ENCODE results near the gene PPP2R3A. TPM values are rescaled to one million over a fixed set of nuclear protein-coding genes. Genes with fewer than 3 reads are reported as not detected.

The PPP2R3A gene
- total and polyA plus RNA-seq, 5 experiments from 2014 or later, result 0.35 to 1.1 (median 0.56) TPM

DNA sequence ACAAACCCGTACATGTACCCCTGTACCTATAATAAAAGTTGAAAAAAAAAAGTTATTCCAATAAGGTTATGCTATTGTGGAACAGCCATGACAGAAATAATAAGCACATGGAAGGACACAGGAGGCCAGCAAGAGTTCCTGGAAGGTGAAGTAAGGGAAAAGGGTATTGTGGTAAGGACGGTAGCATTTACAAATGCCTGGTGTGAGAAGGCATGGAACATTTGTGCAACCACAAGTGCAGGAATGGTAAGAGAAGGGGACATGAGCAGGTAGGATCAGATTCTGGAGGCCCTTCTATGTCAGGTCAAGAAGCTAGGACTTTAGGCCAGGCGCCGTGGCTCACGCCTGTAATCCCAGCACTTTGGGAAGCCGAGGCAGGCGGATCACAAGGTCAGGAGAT is 82.5 kb downstream of the PPP2R3A start:
- Mint-ChIP-seq H3K4me1 (peaks cover 0 to 5% (median 2%) of the 10 kb centered on the region in 4 donors), H3K27me3 (peaks cover 7 to 11% (median 10%) of the 10 kb centered on the region in 5 donors), H3K36me3 (peaks cover 0 to 2% (median 0%) of the 10 kb centered on the region in 3 donors), H3K9me3 (no peaks in the 10 kb centered on the region), H3K27ac (no peak overlapping the region), H3K4me3 (no peak overlapping the region)
- ATAC-seq, result no peak
- POLR2A ChIA-PET, result no interaction called here
- no peak for DNase-seq

DNA sequence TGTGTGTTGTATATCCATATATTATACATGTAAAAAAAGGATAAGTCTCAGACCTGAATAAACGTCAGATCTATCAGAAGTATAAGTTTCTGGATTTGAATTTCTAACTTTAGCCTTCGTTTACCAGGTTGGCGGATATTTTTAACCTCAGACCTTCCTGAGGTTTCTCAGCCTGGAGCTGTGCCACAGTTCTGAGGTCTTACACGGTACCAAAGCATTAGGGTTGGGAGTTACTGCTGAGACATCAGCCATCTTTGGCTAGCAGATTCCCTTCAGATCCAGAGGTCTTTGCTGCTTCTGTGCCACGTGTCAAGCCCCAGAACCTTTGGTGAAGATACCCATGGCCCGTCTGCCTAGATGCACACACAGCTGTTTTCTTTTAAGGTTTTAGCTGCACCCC is 84.7 kb downstream of the PPP2R3A start:
- Mint-ChIP-seq H3K9me3 (no peaks in the 10 kb centered on the region), H3K36me3 (peaks cover 2 to 4% (median 2%) of the 10 kb centered on the region in 3 donors), H3K4me1 (peaks cover 0 to 5% (median 2%) of the 10 kb centered on the region in 4 donors), H3K27me3 (peaks cover 5 to 16% (median 7%) of the 10 kb centered on the region in 5 donors), H3K4me3 (no peak overlapping the region), H3K27ac (no peak overlapping the region)
- POLR2A ChIA-PET, result no interaction called here
- ATAC-seq (no peak), DNase-seq (no peak)

DNA sequence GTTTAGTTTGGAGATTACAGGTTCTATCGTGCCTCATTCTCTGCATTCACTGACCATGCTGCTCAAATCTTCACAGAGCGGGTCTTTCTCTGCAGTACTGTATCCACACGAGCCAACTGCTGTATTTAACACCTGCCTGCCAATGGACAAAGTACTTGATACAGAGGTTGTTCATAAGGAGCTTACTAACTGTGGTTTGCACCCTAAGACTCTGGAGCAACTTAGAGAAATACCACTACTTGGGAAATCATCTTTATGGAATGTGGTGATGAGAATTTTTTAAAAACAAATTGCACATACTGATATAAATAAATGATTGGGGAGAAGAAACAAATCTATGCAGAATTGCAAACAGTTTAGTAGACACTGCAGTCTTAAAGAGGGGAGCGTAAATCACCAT is 90.0 kb downstream of the PPP2R3A start:
- H3K36me3 Mint-ChIP-seq, result peaks cover 0 to 20% (median 2%) of the 10 kb centered on the region in 3 donors
- peaks cover 0 to 12% (median 0%) of the 10 kb centered on the region in 9 donors for H3K9me3 Mint-ChIP-seq
- no peak for ATAC-seq
- no peak overlapping the region for H3K4me3 Mint-ChIP-seq
- peaks cover 10 to 33% (median 15%) of the 10 kb centered on the region in 5 donors for H3K27me3 Mint-ChIP-seq
- POLR2A ChIA-PET, result no interaction called here
- H3K4me1 Mint-ChIP-seq, result peaks cover 0 to 4% (median 1%) of the 10 kb centered on the region in 4 donors
- no peak overlapping the region for H3K27ac Mint-ChIP-seq
- no peak for DNase-seq

DNA sequence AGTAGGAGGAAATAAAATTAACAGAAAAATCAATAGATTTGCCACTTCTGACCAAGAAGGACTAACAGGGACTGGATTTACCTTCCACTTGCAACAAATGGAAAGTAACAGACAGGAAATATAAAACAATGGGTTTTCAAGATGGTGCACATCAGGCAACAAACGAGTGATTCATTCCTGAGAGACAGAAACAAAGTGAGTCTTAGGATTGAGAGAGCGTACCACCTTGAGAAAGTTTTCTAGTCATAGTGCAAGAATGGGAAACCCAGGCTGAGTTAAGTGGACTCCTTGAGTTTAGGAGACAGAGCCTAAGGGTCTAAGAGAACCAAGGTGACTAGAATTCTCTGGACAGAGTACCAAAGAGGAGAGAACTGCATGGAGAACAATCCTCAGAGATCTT is 101.7 kb downstream of the PPP2R3A start:
- DNase-seq (no peak), ATAC-seq (no peak)
- POLR2A ChIA-PET, result no interaction called here
- Mint-ChIP-seq H3K27ac (no peak overlapping the region), H3K36me3 (peaks cover 0 to under 1% (median 0%) of the 10 kb centered on the region in 3 donors), H3K4me3 (no peak overlapping the region), H3K4me1 (peaks cover 0 to 5% (median 4%) of the 10 kb centered on the region in 4 donors), H3K9me3 (peaks cover 0 to 9% (median under 1%) of the 10 kb centered on the region in 9 donors), H3K27me3 (peaks cover 0 to under 1% (median 0%) of the 10 kb centered on the region in 5 donors)

DNA sequence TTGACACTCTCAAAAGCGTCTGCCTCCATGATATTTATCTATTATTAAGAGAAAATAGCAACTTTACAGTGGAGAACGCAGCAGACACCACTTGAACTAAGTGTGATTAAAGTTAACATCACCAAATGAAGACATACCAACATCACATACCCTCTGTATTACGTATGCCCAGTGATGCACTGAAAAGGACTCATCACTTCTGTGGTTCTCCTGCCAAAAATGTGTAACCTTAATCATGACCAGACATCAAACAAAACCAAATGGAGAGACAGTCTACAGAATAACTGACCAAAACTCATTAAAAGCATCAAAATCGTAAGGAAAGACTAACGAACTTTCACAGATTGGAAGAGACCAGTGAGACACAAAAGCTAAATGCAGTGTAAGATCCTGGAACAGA is 103.2 kb downstream of the PPP2R3A start:
- POLR2A ChIA-PET, result no interaction called here
- peaks cover 0 to 1% (median 0%) of the 10 kb centered on the region in 9 donors for H3K9me3 Mint-ChIP-seq
- no peaks in the 10 kb centered on the region for H3K27me3 Mint-ChIP-seq
- no peak for ATAC-seq
- DNase-seq, result no peak
- no peak overlapping the region for H3K4me3 Mint-ChIP-seq
- H3K27ac Mint-ChIP-seq, result no peak overlapping the region
- no peaks in the 10 kb centered on the region for H3K36me3 Mint-ChIP-seq
- H3K4me1 Mint-ChIP-seq, result peaks cover 0 to 5% (median 4%) of the 10 kb centered on the region in 4 donors

DNA sequence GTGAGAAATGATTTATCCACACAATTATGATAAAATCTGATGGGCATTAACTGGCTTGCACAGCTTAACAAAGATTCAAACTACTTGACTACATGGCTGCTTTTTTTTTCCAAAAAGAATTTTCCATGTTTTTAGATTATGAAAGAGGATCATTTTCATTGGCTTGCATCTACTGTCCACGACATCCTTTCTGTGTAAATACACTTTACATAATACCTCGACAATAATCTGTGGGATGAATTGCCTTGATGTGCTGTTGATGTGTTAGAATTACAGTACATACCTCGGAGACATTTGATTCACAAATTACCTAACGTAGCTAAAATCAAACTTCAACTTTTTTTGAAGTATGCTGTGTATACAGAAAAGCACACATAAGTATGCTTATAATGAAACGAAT is 104.4 kb downstream of the PPP2R3A start:
- POLR2A ChIA-PET, result no interaction called here

DNA sequence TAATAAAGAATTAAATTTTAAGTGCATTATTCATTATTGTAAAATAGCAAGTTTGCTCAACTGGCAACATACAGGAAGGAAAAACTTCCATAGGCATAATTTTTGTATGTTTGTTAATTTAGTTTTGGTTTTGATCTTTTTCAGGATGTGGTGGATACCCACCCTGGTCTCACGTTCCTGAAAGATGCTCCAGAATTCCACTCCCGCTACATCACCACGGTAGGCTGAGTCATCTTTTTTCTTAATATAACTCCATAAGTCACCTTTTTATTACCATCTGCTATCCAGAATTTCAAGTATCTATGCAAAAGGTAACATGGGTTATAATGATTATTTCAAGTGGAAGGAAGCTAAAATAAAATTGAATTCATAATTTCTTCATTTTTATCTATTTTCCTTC is 104.8 kb downstream of the PPP2R3A start:
- ATAC-seq (no peak), DNase-seq (no peak)
- POLR2A ChIA-PET, result no interaction called here
- H3K4me3 Mint-ChIP-seq, result no peak overlapping the region
- H3K36me3 Mint-ChIP-seq, result no peaks in the 10 kb centered on the region
- no peaks in the 10 kb centered on the region for H3K9me3 Mint-ChIP-seq
- no peak overlapping the region for H3K27ac Mint-ChIP-seq
- H3K4me1 Mint-ChIP-seq, result peaks cover 0 to 6% (median 4%) of the 10 kb centered on the region in 4 donors
- no peaks in the 10 kb centered on the region for H3K27me3 Mint-ChIP-seq

More for the DNA sequence above, 104.4 kb downstream of the PPP2R3A start:
- H3K9me3 Mint-ChIP-seq, result no peaks in the 10 kb centered on the region
- no peaks in the 10 kb centered on the region for H3K36me3 Mint-ChIP-seq
- peaks cover 0 to 5% (median 4%) of the 10 kb centered on the region in 4 donors for H3K4me1 Mint-ChIP-seq
- H3K27ac Mint-ChIP-seq, result no peak overlapping the region
- DNase-seq (no peak), ATAC-seq (no peak)
- H3K27me3 Mint-ChIP-seq, result no peaks in the 10 kb centered on the region
- H3K4me3 Mint-ChIP-seq, result no peak overlapping the region

DNA sequence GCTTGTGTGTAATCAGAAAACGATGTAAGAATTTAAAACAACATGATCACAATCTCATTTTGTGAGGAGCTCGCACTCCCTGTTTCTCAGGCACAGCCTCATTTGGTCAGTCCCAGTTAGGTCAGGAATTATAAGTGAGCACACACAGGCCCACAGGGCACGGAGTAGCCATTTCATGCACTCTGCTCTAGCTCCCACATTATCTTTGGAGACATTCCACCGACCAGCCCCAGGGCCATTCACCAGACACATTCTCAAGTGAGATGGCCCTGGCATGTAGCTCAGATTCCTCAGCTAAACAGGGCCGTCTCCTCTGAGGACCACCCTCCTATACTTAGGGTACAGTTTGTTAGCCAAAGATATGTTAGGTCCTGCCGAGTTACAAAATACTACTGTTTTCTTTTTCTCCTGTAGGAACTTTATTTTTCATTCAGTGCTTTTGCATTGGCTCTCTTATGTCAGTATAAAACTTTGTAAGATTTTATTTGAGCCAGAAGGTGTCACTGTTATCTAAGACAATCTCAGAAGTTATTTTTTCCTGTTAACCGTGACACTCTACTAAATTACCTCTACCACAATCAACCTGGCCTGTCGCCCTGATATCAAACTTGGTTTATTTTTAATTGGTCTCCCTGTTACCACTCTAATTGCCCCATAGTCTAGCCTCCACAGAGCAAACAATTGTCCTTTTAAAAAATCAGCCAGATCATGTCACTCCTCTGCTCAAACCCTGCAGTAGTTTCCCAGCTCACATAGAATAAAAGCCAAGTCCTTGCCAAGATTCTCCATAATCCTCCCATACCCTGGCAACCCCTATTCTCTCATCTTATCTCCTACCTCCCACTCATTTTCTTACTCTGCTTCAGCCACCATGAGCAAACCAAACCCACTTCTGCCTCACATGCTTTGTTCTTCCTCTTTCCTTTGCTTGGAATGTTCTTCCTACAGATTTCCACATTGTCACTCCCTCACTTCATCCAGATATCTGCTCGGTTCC is 105.7 kb downstream of the PPP2R3A start:
- peak in 1 of 10 donors; percentile 9 for DNase-seq
- H3K27ac Mint-ChIP-seq, result peak overlapping the region in 1 of 10 donors; percentile 3
- no peak overlapping the region for H3K4me3 Mint-ChIP-seq
- no peak for ATAC-seq
- no peaks in the 10 kb centered on the region for H3K36me3 Mint-ChIP-seq
- H3K4me1 Mint-ChIP-seq, result peaks cover 0 to 7% (median 4%) of the 10 kb centered on the region in 4 donors
- H3K27me3 Mint-ChIP-seq, result no peaks in the 10 kb centered on the region
- no peaks in the 10 kb centered on the region for H3K9me3 Mint-ChIP-seq
- POLR2A ChIA-PET, result no interaction called here

DNA sequence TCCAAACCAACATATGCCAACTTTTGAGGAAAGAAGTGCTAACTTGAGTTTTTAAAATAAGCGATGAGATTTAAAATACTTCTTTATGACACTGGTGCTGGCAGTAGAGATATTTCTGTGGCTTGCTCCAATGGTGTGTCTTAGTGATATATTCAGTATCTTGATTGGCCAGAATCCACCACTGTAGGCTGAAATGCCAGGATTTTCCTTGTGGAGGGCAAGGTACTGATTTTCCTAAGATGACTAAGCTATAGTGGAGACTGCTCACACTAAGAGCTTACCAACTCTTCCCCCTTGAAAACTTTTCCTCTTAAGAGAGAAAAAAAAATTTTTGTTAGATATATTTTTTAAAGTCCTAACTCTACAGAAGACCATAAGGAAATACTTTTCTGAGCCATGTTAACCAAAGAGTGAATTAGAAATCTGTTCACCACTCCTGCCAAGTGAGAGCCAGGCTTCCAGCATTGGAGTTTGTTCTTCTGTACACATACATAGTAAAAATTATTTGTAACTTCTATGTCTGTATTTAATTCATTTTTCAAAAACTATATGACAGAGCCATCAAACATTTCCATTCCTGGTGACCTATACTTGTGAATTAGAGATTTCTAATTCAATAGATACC is 109.1 kb downstream of the PPP2R3A start:
- no peaks in the 10 kb centered on the region for H3K36me3 Mint-ChIP-seq
- peaks cover 0 to 7% (median 4%) of the 10 kb centered on the region in 4 donors for H3K4me1 Mint-ChIP-seq
- POLR2A ChIA-PET, result interaction anchor here (0.6 to 1.2 kb wide), 2 partner anchors 103 to 678 kb away, joined by 6 read pairs; partner anchors contain the start of gene STAG1
- DNase-seq (no peak), ATAC-seq (no peak)
- H3K27me3 Mint-ChIP-seq, result no peaks in the 10 kb centered on the region
- H3K9me3 Mint-ChIP-seq, result no peaks in the 10 kb centered on the region
- no peak overlapping the region for H3K4me3 Mint-ChIP-seq
- no peak overlapping the region for H3K27ac Mint-ChIP-seq

DNA sequence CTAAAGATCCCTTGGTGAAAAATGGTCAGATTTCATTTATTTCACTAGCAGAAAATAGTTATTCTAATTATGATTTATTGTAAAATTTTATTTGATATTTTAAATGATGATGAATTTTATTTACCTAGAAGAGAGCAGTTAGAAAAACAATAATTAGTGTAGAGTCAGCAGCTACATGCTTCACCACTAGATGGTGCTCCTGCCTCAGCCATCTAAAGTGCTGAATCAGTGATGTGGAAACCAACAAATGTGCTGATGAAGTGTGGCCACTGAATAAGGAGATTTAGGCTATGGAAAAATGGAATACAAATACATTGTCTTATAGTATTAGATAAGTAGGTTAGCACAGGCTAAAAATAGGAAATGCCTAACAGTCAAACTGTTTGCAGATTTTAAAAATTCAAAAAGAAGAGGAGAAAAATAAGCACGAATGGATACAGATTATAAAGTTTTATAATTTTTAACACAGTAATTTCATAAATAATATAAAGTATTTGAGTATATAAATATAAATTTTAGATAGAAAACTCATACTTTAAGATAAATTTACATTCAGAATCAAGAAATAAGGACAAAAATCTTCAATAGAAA is 109.8 kb downstream of the PPP2R3A start:
- no peaks in the 10 kb centered on the region for H3K27me3 Mint-ChIP-seq
- H3K9me3 Mint-ChIP-seq, result no peaks in the 10 kb centered on the region
- H3K4me1 Mint-ChIP-seq, result peaks cover 0 to 7% (median 4%) of the 10 kb centered on the region in 4 donors
- POLR2A ChIA-PET, result interaction anchor here (0.6 to 1.2 kb wide), 2 partner anchors 102 to 677 kb away, joined by 6 read pairs; partner anchors contain the start of gene STAG1
- no peak overlapping the region for H3K27ac Mint-ChIP-seq
- peak; percentile 61 to 72 for ATAC-seq
- peak; percentile 38 to 81 (median 70) for DNase-seq
- no peak overlapping the region for H3K4me3 Mint-ChIP-seq
- no peaks in the 10 kb centered on the region for H3K36me3 Mint-ChIP-seq

DNA sequence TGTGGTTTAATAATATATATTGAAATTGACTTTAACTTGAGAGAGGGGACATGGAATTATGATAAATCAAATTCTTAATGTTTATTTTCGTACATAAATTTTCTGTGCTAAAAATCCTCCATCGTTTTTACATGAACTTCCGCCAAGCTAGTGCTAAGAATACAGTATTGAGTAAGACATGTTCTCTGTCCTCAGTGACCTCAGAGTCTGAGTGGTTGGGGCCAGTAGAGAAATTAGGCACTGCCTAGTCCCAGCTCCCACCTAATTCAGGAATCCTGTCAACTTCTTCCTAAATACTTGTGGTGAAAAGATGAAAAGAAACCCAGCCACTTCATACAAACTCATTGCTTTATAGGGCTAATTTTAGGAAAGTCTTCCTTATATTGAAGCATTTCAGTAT is 110.3 kb downstream of the PPP2R3A start:
- Mint-ChIP-seq H3K27me3 (no peaks in the 10 kb centered on the region), H3K4me1 (peaks cover 0 to 7% (median 4%) of the 10 kb centered on the region in 4 donors)
- POLR2A ChIA-PET, result interaction anchor here (1.7 kb wide), 1 partner anchor 119 kb away, joined by 4 read pairs; no protein-coding TSS in a partner anchor

More for the DNA sequence above, 110.3 kb downstream of the PPP2R3A start:
- DNase-seq (no peak), ATAC-seq (no peak)
- no peak overlapping the region for H3K4me3 Mint-ChIP-seq
- no peaks in the 10 kb centered on the region for H3K9me3 Mint-ChIP-seq
- no peaks in the 10 kb centered on the region for H3K36me3 Mint-ChIP-seq
- H3K27ac Mint-ChIP-seq, result no peak overlapping the region

All from naive thymus-derived CD8-positive, alpha-beta T cell (primary cell).